ENCODE data around the gene TSPAN7. TPM values are rescaled to one million over a fixed set of nuclear protein-coding genes. Genes with fewer than 3 reads are reported as not detected.

The TSPAN7 gene
- total RNA-seq, 1 donor from 2014 or later, result 0.89 TPM

- no peak for DNase-seq (ENCODE audit: low read depth)
These were observed 118.4 kb downstream of the TSPAN7 start for GRCh38 chrX:38679695-38680094.

- no peak for DNase-seq (ENCODE audit: low read depth)
These were observed 120.8 kb downstream of the TSPAN7 start for GRCh38 chrX:38682095-38682494.

DNA sequence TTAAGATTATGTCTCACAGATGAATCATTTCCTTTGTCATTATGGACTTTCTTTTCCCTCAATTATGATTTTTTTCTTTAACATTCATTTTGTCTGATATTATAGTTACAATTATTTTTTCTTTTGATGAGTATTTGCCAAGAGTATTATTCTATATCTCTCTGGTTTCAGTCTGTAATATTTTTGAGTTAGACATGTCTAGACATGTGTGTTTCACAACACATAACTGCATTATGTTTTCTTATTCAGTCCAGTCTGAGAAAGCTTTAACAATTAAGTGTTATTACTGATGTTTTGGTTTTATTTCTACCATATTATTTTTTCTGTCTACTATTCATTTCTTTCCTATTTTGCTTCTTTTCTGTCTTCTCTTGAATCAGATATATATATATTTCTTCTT lies 131.6 kb downstream of the TSPAN7 start:
- DNase-seq (ENCODE audit: low read depth), result no peak

DNA sequence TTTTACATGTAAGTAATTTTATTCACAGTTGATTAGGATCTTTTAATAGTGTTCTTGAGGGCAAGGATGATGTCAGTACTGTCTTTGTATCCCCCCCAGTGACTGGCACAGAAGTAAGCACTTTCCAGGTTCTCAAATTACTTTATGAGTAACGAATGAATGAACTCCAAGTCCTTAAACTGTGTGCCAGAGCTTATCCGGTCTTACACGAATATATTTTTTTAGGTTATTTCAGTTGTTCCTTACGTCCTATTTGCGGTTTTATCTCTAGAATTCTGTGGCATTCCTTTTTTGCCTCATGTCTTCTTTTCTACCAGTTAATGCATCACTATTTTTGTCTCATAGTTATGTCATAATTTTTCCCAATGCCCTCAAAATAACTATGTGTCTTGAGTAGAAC lies 133.1 kb downstream of the TSPAN7 start:
- DNase-seq (ENCODE audit: low read depth), result peak; percentile 4

- peak; percentile 2 for DNase-seq (ENCODE audit: low read depth)
These were observed 136.1 kb downstream of the TSPAN7 start for GRCh38 chrX:38697461-38697860.

DNA sequence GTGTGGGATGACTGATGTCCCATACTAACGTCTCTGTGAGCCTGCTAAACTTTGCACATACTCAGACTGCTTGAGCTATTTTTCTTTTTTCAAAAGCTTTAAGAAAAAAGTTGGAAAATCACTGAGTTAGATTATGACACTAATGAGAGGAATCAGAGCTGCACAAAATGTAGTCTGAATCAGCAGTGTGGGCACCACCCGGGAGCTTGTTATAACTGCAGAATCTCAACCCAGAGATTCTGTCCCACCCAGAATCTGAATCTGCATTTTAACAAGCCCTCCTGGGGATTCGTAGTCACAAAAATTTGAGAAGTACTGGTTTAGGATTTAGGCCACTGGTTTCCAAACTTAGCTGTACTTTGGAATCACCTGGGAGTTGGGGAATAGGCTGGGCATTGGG lies 137.8 kb downstream of the TSPAN7 start:
- no peak for DNase-seq (ENCODE audit: low read depth)

DNA sequence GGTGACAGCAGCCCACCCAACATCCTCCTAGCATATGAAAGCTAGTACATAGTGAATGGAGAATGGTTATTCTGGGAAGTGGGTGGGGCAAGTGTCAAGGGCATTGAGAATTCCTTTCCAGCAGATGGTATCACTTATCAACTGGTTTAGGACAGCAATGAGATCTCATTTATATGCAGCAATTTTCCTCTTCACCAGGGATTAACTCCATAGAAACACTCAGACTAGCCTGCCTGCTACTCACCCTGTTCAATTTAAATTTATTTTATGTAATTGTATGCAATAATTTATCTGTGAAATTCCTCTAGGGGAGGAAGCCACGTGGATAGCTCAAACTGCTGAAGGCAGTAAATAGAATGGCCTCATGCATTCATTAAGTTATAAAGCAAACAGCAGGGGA lies 138.4 kb downstream of the TSPAN7 start:
- no peak for DNase-seq (ENCODE audit: low read depth)

DNA sequence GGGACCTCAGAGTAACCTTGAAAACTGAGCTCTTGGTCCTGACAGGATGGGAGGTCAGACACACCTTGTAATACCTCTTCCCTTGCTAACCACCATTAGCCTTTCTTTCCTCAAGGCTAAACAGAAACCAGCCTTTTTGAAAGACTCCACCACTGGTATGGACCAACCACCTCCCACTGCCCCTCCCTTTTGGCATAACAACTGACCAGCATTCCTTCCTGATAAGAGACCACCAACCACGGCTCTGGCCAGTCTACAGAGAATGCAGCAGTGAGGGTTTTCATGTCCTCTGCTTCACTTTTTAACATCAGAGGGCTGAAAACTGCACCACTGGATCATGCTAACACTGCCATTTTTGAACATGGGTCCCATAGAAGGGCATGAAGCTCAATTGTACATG lies 139.7 kb downstream of the TSPAN7 start:
- no peak for DNase-seq (ENCODE audit: low read depth)

GRCh38 chrX:38704146-38704882 lies 143.0 kb downstream of the TSPAN7 start:
- no peak for DNase-seq (ENCODE audit: low read depth)

GRCh38 chrX:38717871-38718270 lies 156.5 kb downstream of the TSPAN7 start:
- DNase-seq (ENCODE audit: low read depth), result no peak

DNA sequence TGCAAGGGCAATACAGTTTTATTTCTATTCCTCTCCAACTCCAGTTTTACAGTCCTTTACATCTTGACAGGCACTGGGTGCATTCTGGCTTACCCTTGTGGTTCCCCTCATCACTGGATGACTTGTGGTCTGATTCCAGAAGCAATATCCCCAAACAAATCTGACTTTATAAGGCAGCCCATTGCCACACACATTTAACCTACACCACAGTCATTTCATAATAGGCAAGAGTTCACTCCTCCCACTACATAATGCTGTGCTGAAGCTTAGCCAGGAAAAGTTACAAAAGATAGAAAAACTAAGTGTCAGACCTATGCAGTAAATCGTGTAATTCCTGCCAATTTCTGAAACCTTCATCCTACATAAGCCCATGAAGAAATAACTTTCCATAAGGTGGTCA lies 157.0 kb downstream of the TSPAN7 start:
- DNase-seq (ENCODE audit: low read depth), result no peak

DNA sequence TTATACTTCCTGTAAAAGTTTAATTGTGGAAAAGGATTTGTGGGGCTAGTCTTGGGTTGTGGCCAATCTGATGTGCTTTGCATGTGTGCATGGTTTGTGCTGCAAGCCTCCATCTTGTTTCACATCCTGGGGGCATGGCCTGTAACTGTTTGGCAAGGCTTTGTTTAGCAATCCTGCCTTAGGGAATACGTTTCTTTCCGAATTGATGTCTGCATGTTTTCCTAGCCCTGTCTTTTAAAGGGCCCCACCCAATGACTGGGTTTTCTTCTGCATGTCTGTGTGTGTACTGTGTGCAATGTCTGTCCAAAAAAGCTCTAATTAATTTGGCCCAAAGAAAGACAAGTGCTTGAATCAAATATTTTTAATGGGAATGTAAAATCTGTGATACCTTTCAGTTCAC lies 165.3 kb downstream of the TSPAN7 start:
- DNase-seq (ENCODE audit: low read depth), result no peak

GRCh38 chrX:38727668-38728067 lies 166.3 kb downstream of the TSPAN7 start:
- no peak for DNase-seq (ENCODE audit: low read depth)

GRCh38 chrX:38732866-38733265 lies 171.5 kb downstream of the TSPAN7 start:
- DNase-seq (ENCODE audit: low read depth), result peak; percentile 79

Other genes starting within 250 kb of the TSPAN7 start
- gene RPGR, start 234.0 kb upstream of the TSPAN7 start, total RNA-seq, result 4.5 and 7.2 TPM in 2 replicates
- gene OTC, start 208.9 kb upstream of the TSPAN7 start, total RNA-seq, result not detected in 2 replicates
- gene MID1IP1, start 239.9 kb downstream of the TSPAN7 start, total RNA-seq, result 26.0 and 53.3 TPM in 2 replicates

Data from renal cortical epithelial cell (primary cell).